ENCODE results near the gene KREMEN2.

KREMEN2 gene

GRCh38 chr16:3007957-3008689, 44.0 kb downstream of the KREMEN2 start:
- DNase-seq: peak; percentile 20

DNA sequence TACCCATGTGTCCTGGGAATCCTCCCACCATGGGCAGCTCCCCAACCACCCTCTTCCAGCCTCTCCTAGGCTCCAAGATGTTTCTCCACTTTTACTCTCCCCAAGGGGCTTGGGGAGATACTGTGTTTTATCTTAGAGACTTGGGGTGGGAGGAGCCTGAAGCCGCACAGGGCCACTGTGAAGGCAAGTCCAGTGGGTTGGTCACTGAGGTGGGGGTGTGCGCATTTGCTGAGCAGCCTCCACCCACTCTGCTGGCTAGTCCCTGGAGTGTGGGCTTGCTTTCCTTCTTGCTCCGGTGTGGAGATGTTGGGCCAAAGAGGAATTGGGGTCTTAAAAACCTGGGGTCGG, 44.6 kb downstream of the KREMEN2 start:
- no peak for DNase-seq

DNA sequence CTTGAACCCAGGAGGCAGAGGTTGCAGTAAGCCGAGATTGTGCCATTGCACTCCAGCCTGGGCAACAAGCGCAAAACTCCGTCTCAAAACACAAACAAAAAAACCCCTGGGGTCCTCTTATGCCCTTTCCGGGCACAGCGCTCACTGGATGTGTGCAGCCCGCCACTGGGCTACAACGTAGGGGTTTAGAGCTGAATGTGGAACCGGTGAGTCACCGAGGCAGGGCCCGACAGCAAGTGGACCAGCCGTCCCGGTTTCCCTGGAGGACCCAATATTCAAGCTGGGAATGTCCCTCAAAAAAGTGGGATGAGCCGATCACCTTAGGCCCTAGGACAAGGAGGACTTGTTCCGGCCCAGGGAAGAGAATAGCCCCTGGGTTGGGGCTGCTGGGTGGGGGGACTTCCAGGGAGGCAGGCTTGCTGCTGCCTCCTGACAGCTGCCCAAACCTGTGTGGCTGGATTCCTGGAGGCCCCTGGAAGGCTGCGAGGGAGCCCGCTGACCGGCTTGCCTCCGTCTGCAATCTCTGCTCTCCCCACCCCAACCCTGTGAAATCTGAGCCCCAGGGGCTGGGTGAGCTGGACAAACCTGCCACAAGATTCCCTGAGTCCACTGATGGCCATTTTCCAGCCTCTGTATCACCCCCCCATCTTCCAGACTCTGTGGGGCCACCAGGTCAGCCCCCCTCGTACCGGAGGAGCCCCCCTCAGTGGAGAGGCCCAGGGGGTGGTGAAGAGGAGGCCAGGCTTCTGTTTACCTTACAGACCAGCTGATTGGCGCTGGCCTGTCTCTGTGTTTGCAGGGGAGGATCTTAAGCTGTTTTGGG, 45.7 kb downstream of the KREMEN2 start:
- no peak for DNase-seq

GRCh38 chr16:3010510-3010909, 46.4 kb downstream of the KREMEN2 start:
- no peak for DNase-seq

GRCh38 chr16:3012246-3012645, 48.2 kb downstream of the KREMEN2 start:
- no peak for DNase-seq

DNA sequence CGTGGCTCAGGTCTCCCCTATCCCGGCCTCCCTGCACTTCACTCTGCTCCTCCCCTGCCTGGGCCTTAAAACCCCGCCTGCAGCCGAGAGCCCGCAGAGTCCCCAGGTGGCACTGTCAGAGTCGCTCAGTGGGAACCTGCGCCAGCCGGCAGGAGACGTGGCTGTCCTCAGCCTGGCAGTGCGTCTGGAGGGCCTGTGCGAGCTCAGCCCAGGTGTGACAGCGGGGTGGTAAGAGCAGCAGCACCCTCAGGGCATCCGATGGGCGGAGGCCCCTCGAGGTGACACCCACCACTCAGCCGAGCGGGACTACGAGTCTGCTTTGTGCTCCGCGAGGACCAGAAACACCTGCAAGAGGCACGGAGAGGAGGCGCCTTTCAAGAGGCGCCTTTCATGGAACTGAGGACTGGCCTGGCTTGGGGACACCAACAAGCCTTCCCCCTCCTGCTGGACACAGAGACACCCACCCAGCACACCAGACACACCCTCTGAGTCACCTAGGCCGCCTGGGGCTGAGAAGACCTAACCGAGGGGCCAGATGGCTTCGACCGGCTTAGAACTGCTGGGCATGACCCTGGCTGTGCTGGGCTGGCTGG, 48.8 kb downstream of the KREMEN2 start, which contains the start of gene CLDN9:
Gene CLDN9 (plus strand): TSS at position 96 of the 593 bp plus-strand sequence. CDS start 440 bp downstream, at position 536.
- DNase-seq: no peak

- no peak for DNase-seq
These were observed 49.4 kb downstream of the KREMEN2 start for GRCh38 chr16:3013491-3013951.

- DNase-seq: no peak
These were observed 50.1 kb downstream of the KREMEN2 start for GRCh38 chr16:3013998-3014690.

DNA sequence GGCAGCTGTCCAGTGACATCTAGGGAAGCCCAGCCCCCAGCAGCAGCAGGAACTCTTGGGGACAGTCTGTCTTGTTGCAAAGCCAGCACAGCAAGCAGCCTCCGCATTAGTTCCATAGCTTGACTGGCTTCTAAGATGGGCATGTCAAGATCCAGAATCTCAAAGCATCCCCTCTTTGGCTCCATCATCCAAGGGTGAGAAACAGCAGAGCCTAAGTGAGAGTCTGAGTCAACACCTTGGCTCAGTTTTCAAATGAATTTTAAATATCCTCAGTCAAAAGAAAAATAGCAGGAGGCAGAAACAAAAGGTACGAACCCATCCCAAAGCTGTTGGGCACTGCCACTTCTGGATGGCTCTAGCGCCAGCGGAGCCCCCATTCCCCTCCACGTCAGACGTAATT, 50.9 kb downstream of the KREMEN2 start:
- no peak for DNase-seq

GRCh38 chr16:3015865-3016521, 51.9 kb downstream of the KREMEN2 start:
- no peak for DNase-seq

DNA sequence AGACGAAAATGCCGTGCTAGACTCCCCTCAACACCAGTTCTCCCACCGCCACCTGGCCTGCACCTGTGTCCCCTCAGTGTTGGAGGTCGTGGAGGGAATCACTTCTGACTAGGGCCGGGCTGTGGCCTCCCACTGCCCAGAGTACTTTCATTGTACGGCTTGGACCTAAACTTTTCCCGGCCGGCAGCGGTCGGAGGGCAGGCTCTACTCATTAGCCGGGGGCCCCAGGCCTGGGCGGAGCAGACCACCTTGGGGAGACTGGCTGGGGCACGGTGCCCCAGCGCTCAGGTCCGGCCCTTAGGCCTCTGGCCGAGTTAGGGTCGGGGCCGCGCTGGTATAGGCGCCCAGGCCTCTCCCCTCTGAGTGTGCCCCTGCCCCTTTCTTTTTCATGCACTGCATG, 53.3 kb downstream of the KREMEN2 start:
- no peak for DNase-seq
